GM21390 (cell line): Measurements from ENCODE around the gene CATSPER4.

ENCODE experiments used
- ATAC-seq: cut with Tn5 transposase; IDR thresholded peaks from one replicate; pipeline ENCODE4 v1.9.1; 2021; ENCODE audit not compliant: unreplicated experiment

Gene CATSPER4

DNA sequence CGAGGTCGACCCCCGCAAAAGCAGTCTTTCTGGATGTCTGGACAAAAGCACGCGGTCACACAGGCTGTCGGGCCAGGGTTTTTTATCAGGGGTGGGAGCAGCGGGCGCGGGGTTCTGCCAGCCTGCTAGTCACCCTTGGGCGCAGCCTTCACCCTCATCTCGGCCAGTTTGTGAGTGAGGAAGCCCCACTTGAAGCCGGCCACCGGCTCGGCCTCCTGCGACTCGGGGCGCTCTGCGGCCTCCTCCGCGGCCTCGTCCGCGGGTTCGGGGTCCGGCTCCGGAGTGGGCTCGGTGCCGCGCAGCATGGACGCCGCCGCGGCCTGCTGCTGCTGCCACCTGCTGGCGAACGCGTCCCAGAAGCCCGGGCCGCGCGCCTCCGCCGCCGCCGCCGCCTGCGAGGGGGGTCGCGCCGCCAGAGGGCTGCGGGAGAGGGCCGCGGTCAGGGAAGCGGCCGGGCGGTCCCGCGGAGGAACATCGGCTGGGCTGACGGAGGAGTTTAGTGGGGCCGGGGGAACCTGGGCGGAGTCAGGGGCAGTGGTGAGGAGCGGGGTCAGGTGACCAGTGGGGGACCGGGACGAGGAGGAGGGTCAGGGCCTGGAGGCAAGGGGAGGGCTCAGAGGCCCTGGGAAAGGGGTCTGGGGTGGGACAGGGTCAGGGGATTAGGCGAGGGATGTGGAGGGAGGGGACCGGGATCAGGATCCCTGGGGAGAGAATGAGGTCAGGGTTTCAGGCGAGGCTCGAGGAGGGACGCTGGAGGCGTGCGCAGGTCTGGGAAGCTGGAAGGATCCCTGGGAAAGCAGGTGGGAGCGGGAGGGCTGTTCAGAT lies 26.2 kb upstream of the CATSPER4 start:
- no peak for ATAC-seq

DNA sequence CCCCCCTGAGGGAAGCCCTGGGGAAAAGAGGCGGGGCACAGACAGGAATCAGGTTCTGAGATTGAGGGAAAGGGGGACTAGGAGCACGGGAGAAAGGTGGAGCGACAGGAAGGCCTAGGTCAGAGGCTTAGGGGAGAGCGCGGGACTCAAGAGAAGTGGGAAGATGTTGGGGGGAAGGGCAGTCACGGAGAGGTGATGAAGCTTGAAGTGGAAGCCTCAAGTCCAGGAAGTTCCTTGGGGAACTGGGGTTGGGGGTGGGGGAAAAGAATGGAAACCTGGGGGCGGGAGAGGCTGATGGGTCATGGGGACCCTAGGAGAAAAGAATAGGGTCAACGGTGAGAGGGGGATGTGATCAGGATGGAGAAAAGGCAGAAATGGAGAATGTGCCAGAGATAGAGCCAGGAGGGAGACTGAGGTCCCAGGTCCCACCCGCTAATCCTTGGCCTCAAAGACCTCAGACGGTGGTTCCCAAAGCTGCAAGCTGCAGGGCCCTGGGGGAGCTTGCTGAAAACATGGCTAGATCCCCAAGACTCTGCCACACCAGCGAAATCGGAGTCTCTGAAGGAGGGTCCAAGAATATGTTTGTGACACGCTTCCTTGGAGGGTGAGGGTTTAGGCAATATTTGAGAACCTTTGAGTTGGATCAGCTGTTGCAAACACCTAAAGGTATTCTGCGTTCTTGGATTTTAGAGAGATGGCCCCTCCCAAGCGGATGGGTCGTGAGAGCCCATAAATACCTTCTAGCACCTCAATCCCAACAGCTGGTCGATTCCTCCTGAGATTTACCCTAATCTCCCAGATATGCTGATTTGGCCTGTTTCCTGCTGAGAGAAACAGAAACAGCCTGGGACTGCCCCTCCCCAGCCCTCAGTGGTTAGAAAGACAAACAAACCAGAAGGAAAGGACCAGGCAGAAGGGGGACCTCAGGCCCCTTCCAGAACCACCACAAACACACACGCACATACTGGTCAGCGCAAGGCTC lies 25.2 kb upstream of the CATSPER4 start:
- ATAC-seq = no peak

DNA sequence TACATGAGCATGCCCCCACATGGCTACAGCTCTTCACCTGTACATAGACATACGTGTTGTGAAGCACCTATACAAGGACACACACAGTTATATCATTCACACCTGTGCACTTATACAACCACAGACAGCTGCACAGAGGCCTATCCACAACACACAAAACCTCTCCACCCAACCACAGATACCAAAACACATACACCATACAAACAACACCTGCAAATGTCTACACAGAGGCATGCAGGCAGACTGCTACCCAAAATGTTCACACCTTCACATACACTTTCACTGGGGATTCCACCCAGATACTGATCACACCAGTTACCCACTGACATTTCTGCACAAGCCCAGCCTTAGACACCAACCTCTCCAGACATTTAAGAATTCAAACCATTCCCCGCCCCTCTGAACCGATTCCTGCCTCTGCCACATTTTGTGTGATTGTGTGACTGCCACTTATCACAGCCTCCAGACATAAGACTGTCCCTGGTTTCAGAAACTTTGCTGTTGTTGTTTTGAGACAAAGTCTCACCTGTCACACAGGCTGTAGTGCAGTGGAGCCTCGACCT lies 23.6 kb upstream of the CATSPER4 start:
- no peak for ATAC-seq

DNA sequence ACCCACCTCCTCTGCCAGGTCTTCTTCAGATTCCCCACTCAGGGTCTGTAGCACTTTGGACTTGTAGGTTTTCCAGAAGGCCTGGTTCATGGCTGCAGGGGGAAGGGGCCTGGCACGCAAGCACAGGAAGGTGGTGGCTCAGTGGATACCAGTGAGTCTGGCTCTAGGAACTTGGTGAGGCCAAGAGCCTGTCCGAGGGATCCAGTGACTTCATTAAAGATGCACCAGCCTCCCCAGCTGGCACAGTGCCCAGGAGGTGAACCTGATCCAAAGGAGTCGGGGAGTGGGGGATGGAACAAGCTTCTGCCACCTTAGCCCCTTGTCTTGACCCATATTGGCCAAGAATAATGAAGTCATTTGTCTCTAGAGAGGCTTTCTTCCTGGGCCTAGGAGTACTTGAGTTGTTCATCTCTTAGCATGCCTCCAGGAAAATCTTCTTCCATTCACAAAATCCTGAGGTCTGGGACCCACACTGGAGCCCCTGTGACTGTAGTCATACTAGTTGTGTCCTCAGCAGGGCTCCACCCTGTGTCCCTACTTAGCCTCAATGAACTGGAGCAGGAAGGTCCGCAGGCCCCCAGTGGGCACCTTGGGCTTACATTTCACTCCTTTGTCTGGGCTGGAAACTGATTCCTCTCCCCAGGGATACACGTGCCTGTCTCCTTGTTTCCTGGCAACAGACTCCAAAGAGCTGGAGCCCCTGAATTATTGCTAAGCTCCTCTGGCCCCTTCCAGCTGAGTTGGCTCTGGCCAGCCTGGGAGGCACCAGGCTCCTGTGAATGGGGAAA lies 21.8 kb upstream of the CATSPER4 start, which contains the start of gene C1orf232:
Gene C1orf232, minus strand, starts transcription at position 554 of the 788 bp plus-strand sequence. Its CDS starts 464 bp downstream, at position 90.
- no peak for ATAC-seq

- ATAC-seq = no peak
Observed at GRCh38 chr1:26169198-26169554, 21.2 kb upstream of the CATSPER4 start.

DNA sequence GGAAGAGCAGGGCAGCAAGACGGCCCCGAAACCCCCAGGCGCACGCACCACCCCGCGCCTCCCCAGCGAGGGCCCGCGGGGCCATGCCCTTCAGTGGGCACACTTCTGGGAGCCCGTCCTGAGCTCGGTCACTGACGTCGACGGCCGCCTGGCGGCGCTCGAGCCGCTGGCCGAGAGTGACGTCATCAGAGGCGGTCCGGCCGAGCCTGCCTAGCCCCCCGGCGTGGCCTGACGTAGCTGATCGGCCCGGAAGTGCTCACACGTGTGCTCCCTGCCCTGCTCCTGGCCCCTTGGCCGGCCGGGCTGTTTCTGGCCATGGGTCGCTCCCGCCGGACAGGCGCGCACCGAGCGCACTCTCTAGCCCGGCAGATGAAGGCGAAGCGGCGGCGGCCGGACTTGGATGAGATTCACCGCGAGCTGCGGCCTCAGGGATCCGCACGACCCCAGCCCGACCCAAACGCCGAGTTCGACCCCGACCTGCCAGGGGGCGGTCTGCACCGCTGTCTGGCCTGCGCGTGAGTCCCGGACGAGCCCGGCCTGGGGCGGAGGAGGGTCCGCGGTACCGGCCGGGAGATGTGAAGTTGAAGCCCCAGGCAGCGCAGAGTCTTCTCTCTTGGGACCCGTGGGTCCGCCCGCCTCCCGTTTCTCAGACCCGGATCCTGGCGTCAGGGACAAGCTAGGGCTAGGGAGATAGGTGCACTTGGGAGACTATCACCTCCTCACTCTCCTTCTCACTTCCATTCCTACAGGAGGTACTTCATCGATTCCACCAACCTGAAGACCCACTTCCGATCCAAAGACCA lies 20.5 kb upstream of the CATSPER4 start, which contains the start of gene ZNF593:
Gene ZNF593, plus strand, starts transcription at position 240 of the 803 bp plus-strand sequence. Its CDS starts 76 bp downstream, at position 316.
- ATAC-seq = peak; percentile 91

GRCh38 chr1:26170472-26170821 lies 20.0 kb upstream of the CATSPER4 start:
- no peak for ATAC-seq

- ATAC-seq = no peak
Observed at GRCh38 chr1:26171084-26172072, 19.0 kb upstream of the CATSPER4 start, which contains the start of gene ZNF593OS. Gene ZNF593OS, minus strand, starts transcription at chr1:26171832. Its CDS starts 171 bp downstream, at chr1:26171661.

DNA sequence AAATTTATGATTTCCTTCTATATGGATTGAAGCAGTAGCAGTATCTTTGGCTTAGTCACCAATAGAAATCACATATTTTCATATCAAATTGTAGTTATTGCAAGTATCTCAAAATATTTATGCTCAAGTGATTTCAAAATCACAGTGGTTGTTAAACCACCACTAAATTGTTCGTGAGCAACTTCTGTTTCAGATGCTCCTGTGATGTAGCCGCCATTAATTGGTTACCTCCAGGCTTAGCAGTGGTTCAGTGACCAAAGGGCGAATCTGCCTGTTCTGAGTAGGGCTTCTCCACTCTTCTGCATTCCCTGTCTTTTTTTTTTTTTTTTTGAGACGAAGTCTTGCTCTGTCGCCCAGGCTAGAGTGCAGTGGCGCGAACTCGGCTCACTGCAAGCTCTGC lies 15.1 kb upstream of the CATSPER4 start:
- ATAC-seq = no peak

DNA sequence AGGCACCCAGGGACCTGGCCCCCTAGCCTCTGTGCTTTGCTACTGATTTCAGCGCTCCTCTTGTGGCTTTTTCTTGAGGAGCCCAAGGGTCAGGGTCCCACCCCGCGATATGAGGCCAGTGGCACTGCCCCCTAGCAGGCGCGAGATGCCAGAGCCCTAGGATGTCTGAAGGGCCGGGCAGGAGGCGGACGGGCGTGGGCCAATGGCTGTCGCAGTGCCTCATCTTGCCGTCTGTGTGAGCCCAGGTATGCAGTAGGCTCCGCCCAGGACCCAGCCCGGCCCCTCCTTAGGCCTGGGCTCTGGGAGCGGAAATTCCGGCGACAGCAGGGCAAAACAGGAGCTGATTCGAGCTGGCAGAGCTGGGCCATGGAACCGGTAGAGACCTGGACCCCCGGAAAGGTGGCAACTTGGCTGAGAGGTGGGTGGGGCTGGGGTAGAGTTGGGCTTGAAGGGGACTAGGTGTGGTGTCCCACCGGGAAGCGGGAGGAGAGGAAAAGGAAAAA lies 13.2 kb upstream of the CATSPER4 start, which contains the start of gene CNKSR1:
Gene CNKSR1, plus strand, starts transcription at position 310 of the 503 bp plus-strand sequence. Its CDS starts 57 bp downstream, at position 367.
- no peak for ATAC-seq

DNA sequence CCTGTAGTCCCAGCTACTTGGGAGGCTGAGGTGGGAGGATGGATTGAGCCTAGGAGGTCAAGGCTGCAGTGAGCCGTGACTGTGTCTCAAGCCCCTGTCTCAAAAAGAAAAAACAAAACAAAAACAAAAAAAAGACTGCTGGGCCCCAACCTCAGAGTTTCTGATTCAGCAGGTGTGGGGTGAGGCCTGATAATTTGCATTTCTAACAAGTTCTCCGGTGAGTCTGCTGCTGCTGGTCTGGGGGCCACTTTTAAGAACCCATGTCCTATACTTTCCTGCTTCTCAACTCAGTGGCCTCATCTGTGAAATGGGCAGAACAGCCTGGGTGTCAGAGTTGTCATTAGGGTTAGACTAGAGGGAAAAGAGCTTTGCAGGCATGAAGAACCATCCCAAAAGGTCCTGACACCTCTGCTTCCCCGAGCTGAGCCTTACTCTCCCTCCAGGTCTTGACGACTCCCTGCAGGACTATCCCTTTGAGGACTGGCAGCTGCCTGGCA lies 10.3 kb upstream of the CATSPER4 start:
- no peak for ATAC-seq

GRCh38 chr1:26181586-26182382 lies 8.6 kb upstream of the CATSPER4 start:
- ATAC-seq = no peak

DNA sequence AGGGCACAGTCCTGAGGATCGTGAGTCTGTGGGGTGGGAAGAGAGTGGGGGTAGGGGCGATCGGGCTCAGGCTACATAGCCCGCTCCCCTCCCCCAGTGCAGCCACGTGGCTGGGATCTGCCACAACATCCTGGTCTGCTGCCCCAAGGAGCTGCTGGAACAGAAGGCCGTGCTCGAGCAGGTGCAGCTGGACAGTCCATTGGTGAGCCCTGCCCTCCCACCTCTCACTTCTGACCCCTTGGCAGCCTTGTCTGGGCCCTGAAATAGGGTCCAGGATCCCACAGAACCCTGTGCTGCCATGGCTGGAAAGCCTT lies 8.1 kb upstream of the CATSPER4 start:
- no peak for ATAC-seq

- ATAC-seq = no peak
Observed at GRCh38 chr1:26184086-26184485, 6.3 kb upstream of the CATSPER4 start.

GRCh38 chr1:26184883-26185282 lies 5.5 kb upstream of the CATSPER4 start:
- no peak for ATAC-seq

DNA sequence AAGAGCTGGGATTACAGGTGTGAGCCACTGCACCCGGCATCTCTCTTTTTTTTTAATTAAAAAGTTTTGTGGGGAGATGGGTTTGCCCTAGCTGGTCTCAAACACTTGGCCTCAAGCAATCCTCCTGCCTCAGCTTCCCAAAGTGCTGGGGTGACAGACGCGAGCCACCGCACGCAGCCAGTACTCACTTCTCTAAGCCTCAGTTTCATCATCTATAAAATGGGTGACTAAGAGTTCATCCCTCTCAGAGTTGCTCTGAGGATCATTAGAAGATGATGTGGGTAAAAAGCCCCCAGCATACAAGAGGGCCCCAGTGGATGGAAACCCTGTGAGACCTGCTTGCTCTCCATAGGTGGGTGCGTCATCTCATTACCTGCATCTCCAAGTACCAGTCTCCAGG lies 2.5 kb upstream of the CATSPER4 start:
- ATAC-seq = no peak

GRCh38 chr1:26188477-26188876 lies 1.9 kb upstream of the CATSPER4 start:
- ATAC-seq = no peak
